Neuronal stem cell (in vitro differentiated cells): ENCODE results near the gene ZNF438.

Experiments used
- DNase-seq: peaks from one replicate; pipeline ENCODE4 v3.0.0-alpha.2; 2013; ENCODE audit warnings: low spot score
- H2AFZ ChIP-seq: one replicate; pipeline ENCODE4 v1.6.1; 2013; ENCODE audit warnings: mild to moderate bottlenecking, low read length, inconsistent platforms
- H2AK5ac ChIP-seq: 2 replicates; pipeline ENCODE4 v1.6.1; 2013; ENCODE audit warnings: low read depth, mild to moderate bottlenecking, inconsistent platforms, low read length, moderate library complexity, mixed read lengths
- H2BK120ac ChIP-seq: 2 replicates; pipeline ENCODE4 v1.6.1; 2013; ENCODE audit warnings: low read depth, mild to moderate bottlenecking, inconsistent platforms, low read length, moderate library complexity, mixed read lengths
- H2BK12ac ChIP-seq: one replicate; pipeline ENCODE4 v1.6.1; 2013; ENCODE audit warnings: low read length, inconsistent platforms
- H2BK15ac ChIP-seq: 2 replicates; pipeline ENCODE4 v1.6.1; 2013; ENCODE audit warnings: mild to moderate bottlenecking, low read length, inconsistent platforms, mixed read lengths
- H2BK5ac ChIP-seq: one replicate; pipeline ENCODE4 v1.6.1; 2013; ENCODE audit warnings: inconsistent platforms, mild to moderate bottlenecking, low read length, moderate library complexity
- H3K14ac ChIP-seq: one replicate; pipeline ENCODE4 v1.6.1; 2013; ENCODE audit warnings: low read length, inconsistent platforms
- H3K18ac ChIP-seq: 2 replicates; pipeline ENCODE4 v1.6.1; 2013; ENCODE audit warnings: low read length, inconsistent platforms
- H3K23ac ChIP-seq: 2 replicates; pipeline ENCODE4 v1.6.1; 2013; ENCODE audit warnings: low read depth, mild to moderate bottlenecking, mixed read lengths, low read length, inconsistent platforms; ENCODE audit not compliant: poor library complexity
- H3K27ac ChIP-seq: replicated peaks from 3 replicates; pipeline ENCODE4 v1.5.1; 2013; ENCODE audit warnings: low read length, inconsistent platforms
- H3K27me3 ChIP-seq, 3 experiments: 2 replicates each; pipeline ENCODE4 v1.6.1; 2013; ENCODE audit warnings: low read length in 3 of 3, mild to moderate bottlenecking in 2 of 3, inconsistent platforms in 1 of 3, low read depth in 1 of 3, mixed read lengths in 1 of 3, moderate library complexity in 1 of 3; ENCODE audit not compliant: control insufficient read depth in 3 of 3, insufficient read depth in 3 of 3
- H3K36me3 ChIP-seq, 2 donors: replicated peaks in 1 of 2; 2 replicates each; pipeline ENCODE4 v1.6.1; 2013; ENCODE audit warnings: low read length in 2 of 2; ENCODE audit not compliant: control insufficient read depth in 2 of 2, insufficient read depth in 2 of 2
- H3K4ac ChIP-seq: 2 replicates; pipeline ENCODE4 v1.6.1; 2013; ENCODE audit warnings: inconsistent platforms, mild to moderate bottlenecking, low read length, moderate library complexity
- H3K4me1 ChIP-seq, 2 donors: 1 replicate in 1 of 2; 2 replicates in 1 of 2; pipeline ENCODE4 v1.6.1; 2013; ENCODE audit warnings: low read length in 2 of 2, low read depth in 1 of 2; ENCODE audit not compliant: control insufficient read depth in 2 of 2, insufficient read depth in 1 of 2
- H3K4me2 ChIP-seq: one replicate; pipeline ENCODE4 v1.6.1; 2013; ENCODE audit warnings: mild to moderate bottlenecking, low read length, inconsistent platforms; ENCODE audit not compliant: insufficient read depth, poor library complexity, severe bottlenecking
- H3K4me3 ChIP-seq, 2 donors: 2 replicates each; pipeline ENCODE4 v1.5.1; 2013; ENCODE audit warnings: low read length in 2 of 2, mild to moderate bottlenecking in 2 of 2, inconsistent platforms in 1 of 2, moderate library complexity in 1 of 2
- H3K79me1 ChIP-seq: one replicate; pipeline ENCODE4 v1.6.1; 2013; ENCODE audit warnings: low read depth, mild to moderate bottlenecking, inconsistent platforms, low read length, moderate library complexity
- H3K9ac ChIP-seq: one replicate; pipeline ENCODE4 v1.6.1; 2013; ENCODE audit warnings: mild to moderate bottlenecking, low read depth, low read length, inconsistent platforms; ENCODE audit not compliant: poor library complexity
- H3K9me3 ChIP-seq, 2 donors: replicated peaks in 1 of 2; 2 replicates each; pipeline versions ENCODE3 to v1.6.1; 2013; ENCODE audit warnings: low read length in 2 of 2, mild to moderate bottlenecking in 2 of 2, inconsistent platforms in 1 of 2, low read depth in 1 of 2, mixed read lengths in 1 of 2, moderate library complexity in 1 of 2; ENCODE audit not compliant: control insufficient read depth in 2 of 2, insufficient read depth in 1 of 2
- H4K8ac ChIP-seq: one replicate; pipeline ENCODE4 v1.6.1; 2013; ENCODE audit warnings: low read depth, mild to moderate bottlenecking, inconsistent platforms, low read length, moderate library complexity
- H4K91ac ChIP-seq: one replicate; pipeline ENCODE4 v1.6.1; 2013; ENCODE audit warnings: low read length, low read depth, mild to moderate bottlenecking, inconsistent platforms; ENCODE audit not compliant: poor library complexity
- WGBS, 2 donors: extraction: QIAGEN DNeasy Blood & Tissue Kit; methylation state at CpG; one replicate each; pipeline ENCODE4 v1.1.7; 2013; ENCODE audit warnings: missing lambda C conversion rate in 2 of 2, mixed read lengths in 1 of 2; ENCODE audit not compliant: insufficient read length in 2 of 2, insufficient replicate concordance in 1 of 2; ENCODE audit errors: extremely low coverage in 2 of 2; 5-methylcytosine and 5-hydroxymethylcytosine counted together

The ZNF438 gene

GRCh38 chr10:30915146-30915545 lies 116.5 kb downstream of the ZNF438 start:
- WGBS, 2 donors, result no CpG with 5 or more reads among the region's 1 CpG
- no peaks in the 10 kb centered on the region for H3K4me1 ChIP-seq

GRCh38 chr10:30911303-30911863 lies 120.3 kb downstream of the ZNF438 start:
- no peak overlapping the region for H4K91ac ChIP-seq
- no CpG with 5 or more reads among the region's 3 CpGs for WGBS, 2 donors
- no peak overlapping the region for H3K14ac ChIP-seq
- H2BK15ac ChIP-seq, result no peak overlapping the region
- H3K27ac ChIP-seq, result no peak overlapping the region
- no peak overlapping the region for H2BK120ac ChIP-seq
- no peak overlapping the region for H4K8ac ChIP-seq
- no peak overlapping the region for H2AFZ ChIP-seq
- no peaks in the 10 kb centered on the region for H3K9me3 ChIP-seq
- no peak overlapping the region for H3K4ac ChIP-seq
- DNase-seq, result no peak
- no peak overlapping the region for H3K9ac ChIP-seq
- H2BK5ac ChIP-seq, result no peak overlapping the region
- H3K36me3 ChIP-seq, result no peaks in the 10 kb centered on the region
- H3K18ac ChIP-seq, result no peak overlapping the region
- H3K23ac ChIP-seq, result no peak overlapping the region
- H3K4me1 ChIP-seq, result no peaks in the 10 kb centered on the region
- no peak overlapping the region for H2AK5ac ChIP-seq
- H3K4me3 ChIP-seq, result no peak overlapping the region
- no peaks in the 10 kb centered on the region for H3K27me3 ChIP-seq
- H3K79me1 ChIP-seq, result no peaks in the 10 kb centered on the region
- H3K4me2 ChIP-seq, result no peak overlapping the region
- H2BK12ac ChIP-seq, result no peak overlapping the region

More at GRCh38 chr10:30915146-30915545, 116.5 kb downstream of the ZNF438 start:
- Histone ChIP-seq H3K14ac (no peak overlapping the region), H3K27ac (no peak overlapping the region), H4K91ac (no peak overlapping the region), H3K4me3 (no peak overlapping the region), H2BK120ac (no peak overlapping the region), H2BK5ac (no peak overlapping the region), H3K27me3 (no peaks in the 10 kb centered on the region), H2BK15ac (no peak overlapping the region), H3K9ac (no peak overlapping the region), H3K79me1 (no peaks in the 10 kb centered on the region), H3K18ac (no peak overlapping the region), H3K36me3 (no peaks in the 10 kb centered on the region), H3K4me2 (no peak overlapping the region), H2AFZ (no peak overlapping the region), H4K8ac (no peak overlapping the region), H3K4ac (no peak overlapping the region), H3K23ac (no peak overlapping the region), H2AK5ac (no peak overlapping the region), H2BK12ac (no peak overlapping the region), H3K9me3 (no peaks in the 10 kb centered on the region)
- DNase-seq, result no peak

GRCh38 chr10:30903397-30904138 lies 128.1 kb downstream of the ZNF438 start:
- Histone ChIP-seq H3K27me3 (no peaks in the 10 kb centered on the region), H3K4me2 (no peak overlapping the region), H2AFZ (no peak overlapping the region), H3K14ac (no peak overlapping the region), H2BK15ac (no peak overlapping the region), H3K9ac (no peak overlapping the region), H2BK12ac (no peak overlapping the region), H3K23ac (no peak overlapping the region), H3K4me1 (no peaks in the 10 kb centered on the region), H4K8ac (no peak overlapping the region), H2AK5ac (no peak overlapping the region), H3K27ac (no peak overlapping the region), H3K36me3 (no peaks in the 10 kb centered on the region), H4K91ac (no peak overlapping the region), H2BK120ac (no peak overlapping the region), H3K9me3 (no peaks in the 10 kb centered on the region), H2BK5ac (no peak overlapping the region), H3K4ac (no peak overlapping the region), H3K4me3 (no peak overlapping the region), H3K18ac (no peak overlapping the region), H3K79me1 (no peaks in the 10 kb centered on the region)
- no peak for DNase-seq
- no CpG with 5 or more reads among the region's 2 CpGs for WGBS, 2 donors

DNA sequence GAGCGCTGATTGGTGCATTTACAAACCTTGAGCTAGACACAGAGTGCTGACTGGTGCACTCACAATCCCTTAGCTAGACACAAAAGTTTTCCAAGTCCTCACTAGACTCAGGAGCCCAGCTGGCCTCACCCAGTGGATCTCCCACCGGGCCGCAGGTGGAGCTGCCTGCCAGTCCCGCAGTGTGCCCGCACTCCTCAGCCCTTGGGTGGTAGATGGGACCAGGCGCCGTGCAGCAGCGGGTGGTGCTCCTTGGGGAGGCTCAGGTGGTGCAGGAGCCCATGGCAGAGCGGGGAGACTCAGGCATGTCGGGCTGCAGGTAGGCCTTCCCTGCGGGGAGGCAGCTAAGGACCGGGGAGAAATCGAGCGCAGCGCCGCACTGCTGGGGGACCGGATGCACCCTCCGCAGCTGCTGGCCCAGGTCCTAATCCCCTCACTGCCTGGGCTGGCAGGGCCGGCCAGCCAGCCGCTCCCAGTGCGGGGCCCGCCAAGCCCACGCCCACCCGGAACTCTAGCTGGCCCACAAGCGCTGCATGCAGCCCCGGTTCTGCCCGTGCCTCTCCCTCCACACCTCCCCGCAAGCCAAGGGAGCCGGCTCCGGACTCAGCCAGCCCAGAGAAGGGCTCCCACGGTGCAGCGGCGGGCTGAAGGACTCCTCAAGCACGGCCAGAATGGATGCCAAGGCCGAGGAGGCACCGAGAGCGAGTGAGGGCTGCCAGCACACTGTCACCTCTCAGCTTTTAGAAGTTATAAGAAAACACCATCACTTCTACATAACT lies 128.9 kb downstream of the ZNF438 start:
- no peak overlapping the region for H3K4me3 ChIP-seq
- no peak overlapping the region for H3K4me2 ChIP-seq
- no peak overlapping the region for H4K91ac ChIP-seq
- no peak overlapping the region for H2BK15ac ChIP-seq
- no peak overlapping the region for H2BK120ac ChIP-seq
- H2AK5ac ChIP-seq, result no peak overlapping the region
- peak overlapping the region; percentile 48 for H3K18ac ChIP-seq
- no peaks in the 10 kb centered on the region for H3K36me3 ChIP-seq
- H2BK5ac ChIP-seq, result no peak overlapping the region
- H3K27ac ChIP-seq, result no peak overlapping the region
- H3K27me3 ChIP-seq, result no peaks in the 10 kb centered on the region
- no peaks in the 10 kb centered on the region for H3K4me1 ChIP-seq
- no peak overlapping the region for H3K14ac ChIP-seq
- no CpG with 5 or more reads among the region's 37 CpGs for WGBS, 2 donors
- no peak overlapping the region for H2AFZ ChIP-seq
- no peak overlapping the region for H2BK12ac ChIP-seq
- no peak overlapping the region for H3K9ac ChIP-seq
- no peaks in the 10 kb centered on the region for H3K79me1 ChIP-seq
- DNase-seq, result no peak
- H3K4ac ChIP-seq, result no peak overlapping the region
- H3K23ac ChIP-seq, result no peak overlapping the region
- no peaks in the 10 kb centered on the region for H3K9me3 ChIP-seq
- H4K8ac ChIP-seq, result no peak overlapping the region
